Choroid plexus epithelial cell (primary cell): ENCODE measurements around the gene ST3GAL3.

Experiments used
- DNase-seq: peaks from one replicate; pipeline ENCODE4 v3.0.0-alpha.2; 2010; ENCODE audit warnings: low read depth
- H3K4me3 ChIP-seq: 2 replicates; pipeline ENCODE4 v1.5.1; 2011; ENCODE audit warnings: low read depth, mild to moderate bottlenecking, control low read depth, low read length, moderate library complexity
- TF ChIP-seq, protein P1 (sequence below): conservative IDR thresholded peaks from 2 replicates; pipeline ENCODE4 v1.5.1; 2011; ENCODE audit warnings: low read depth, mild to moderate bottlenecking, control low read depth, inconsistent platforms, low read length, moderate library complexity

ST3GAL3 gene

DNA sequence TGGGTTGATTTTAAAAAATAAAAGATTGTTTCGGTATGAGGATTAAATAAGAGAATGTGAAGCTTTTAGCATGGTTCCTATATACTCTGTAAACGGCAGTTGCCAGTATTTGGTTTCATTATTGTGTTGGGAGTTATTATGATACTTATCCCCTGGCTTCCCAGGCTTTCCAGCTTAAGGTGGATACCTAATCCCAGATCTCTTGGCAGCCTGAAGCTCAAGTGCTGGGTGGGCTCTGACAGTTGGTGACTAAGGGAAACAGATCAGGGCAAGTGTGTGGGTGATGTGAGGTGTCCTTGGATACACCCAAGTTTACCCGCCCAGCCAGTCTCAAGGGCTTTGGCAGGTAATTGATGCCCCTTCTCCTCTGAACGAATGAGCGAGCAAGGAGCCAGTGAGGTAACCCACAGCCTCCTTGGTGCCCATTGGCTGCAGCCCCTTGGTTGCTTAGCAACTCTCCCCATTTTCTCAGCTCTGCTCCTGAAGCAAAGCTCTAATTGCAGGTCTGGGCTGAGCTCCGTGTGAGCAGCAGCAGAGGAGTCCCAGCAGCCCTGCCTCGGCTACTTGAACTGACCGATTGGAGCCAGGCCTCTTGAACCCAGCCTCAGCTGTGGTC, 245.5 kb downstream of the ST3GAL3 start:
- no peak for DNase-seq
- TF ChIP-seq, protein P1, sequence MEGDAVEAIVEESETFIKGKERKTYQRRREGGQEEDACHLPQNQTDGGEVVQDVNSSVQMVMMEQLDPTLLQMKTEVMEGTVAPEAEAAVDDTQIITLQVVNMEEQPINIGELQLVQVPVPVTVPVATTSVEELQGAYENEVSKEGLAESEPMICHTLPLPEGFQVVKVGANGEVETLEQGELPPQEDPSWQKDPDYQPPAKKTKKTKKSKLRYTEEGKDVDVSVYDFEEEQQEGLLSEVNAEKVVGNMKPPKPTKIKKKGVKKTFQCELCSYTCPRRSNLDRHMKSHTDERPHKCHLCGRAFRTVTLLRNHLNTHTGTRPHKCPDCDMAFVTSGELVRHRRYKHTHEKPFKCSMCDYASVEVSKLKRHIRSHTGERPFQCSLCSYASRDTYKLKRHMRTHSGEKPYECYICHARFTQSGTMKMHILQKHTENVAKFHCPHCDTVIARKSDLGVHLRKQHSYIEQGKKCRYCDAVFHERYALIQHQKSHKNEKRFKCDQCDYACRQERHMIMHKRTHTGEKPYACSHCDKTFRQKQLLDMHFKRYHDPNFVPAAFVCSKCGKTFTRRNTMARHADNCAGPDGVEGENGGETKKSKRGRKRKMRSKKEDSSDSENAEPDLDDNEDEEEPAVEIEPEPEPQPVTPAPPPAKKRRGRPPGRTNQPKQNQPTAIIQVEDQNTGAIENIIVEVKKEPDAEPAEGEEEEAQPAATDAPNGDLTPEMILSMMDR, result no peak
- H3K4me3 ChIP-seq, result no peak overlapping the region

DNA sequence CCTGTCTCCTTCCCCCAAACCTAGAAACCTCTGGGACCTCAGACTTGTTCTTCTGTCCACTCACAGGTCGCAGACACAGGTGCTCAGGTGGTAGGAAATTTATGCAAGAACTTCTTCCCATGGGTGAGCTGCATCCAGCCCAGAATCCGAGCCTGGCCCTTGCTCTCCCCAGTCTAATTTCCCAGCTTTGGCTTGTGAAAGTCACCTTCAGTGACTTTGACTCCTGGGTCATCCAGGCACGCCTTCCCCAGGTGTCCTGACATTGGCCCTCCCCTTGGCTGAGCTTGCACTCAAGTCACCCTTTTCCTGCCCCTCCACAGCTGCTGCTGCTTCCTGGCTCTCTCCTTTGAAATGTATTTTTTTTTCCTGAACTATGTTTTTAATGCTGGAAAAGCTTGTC, 246.0 kb downstream of the ST3GAL3 start:
- TF ChIP-seq, protein P1, result no peak
- no peak overlapping the region for H3K4me3 ChIP-seq
- DNase-seq, result no peak

DNA sequence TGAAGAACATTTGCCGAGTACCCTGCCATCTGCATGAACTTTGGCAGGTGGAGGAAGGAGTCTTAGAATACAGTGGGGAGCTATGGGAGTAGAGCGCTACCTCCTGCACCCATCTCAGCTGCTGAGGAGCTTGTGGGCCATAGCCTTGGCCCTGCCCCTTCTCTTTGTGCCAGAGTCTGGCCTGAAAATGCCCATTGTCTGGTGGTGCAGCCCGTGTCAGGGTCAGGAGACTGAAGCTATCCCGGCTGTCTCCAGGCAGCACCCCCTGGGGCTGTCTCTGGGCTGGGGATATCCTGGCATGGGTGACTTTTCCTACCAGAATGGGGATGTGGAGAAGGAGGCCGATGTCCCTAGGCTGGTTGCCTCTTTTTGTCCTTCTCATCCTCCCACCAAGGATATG, 246.7 kb downstream of the ST3GAL3 start:
- DNase-seq, result no peak
- TF ChIP-seq, protein P1, result no peak

DNA sequence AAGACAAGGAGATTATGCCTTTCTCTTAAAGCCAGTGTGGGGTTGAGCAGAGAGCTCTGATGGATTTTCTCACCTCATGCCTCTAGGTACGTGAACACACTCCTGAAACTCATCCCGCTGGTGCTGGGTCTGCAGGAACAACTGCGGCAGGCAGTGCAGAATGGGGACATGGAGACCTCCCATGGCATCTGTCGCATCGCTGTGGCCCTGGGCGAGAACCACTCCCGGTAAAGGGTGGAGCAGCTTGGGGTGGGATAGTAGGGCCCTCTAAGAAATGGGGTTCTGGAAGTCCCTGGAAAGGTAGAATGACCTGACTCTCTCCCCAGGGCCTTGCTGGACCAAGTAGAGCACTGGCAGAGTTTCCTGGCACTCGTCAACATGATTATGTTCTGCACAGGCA, 248.9 kb downstream of the ST3GAL3 start:
- TF ChIP-seq, protein P1, result no peak
- no peak overlapping the region for H3K4me3 ChIP-seq
- DNase-seq, result no peak

More for the DNA sequence above, 246.7 kb downstream of the ST3GAL3 start:
- H3K4me3 ChIP-seq, result no peak overlapping the region

DNA sequence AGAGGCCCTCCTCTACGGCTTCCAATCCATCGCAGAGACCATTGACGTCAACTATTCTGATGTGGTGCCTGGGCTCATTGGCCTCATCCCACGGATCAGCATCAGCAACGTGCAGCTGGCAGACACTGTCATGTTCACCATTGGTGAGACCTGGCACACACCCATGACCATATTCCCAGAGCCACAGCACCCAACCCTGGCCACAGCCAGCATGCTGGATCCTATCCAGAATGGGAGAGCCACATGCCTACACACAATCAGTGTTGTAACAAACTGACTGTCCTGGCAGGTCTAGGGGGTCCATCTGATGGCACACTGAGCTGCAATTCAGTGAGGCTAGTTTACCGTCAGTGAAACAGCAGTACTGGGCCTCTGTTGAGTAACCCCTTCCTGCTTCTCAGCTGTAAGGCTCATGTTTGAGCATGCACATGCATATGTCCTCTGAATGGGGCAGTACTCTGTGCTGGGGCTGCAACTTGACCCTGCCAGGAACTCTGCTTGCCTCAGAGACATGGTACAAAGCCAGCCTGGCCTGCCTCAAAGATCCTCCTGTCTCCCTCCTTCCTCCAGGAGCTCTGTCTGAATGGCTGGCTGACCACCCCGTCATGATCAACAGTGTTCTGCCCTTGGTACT, 250.2 kb downstream of the ST3GAL3 start:
- TF ChIP-seq, protein P1, result no peak
- H3K4me3 ChIP-seq, result no peak overlapping the region
- DNase-seq, result no peak

DNA sequence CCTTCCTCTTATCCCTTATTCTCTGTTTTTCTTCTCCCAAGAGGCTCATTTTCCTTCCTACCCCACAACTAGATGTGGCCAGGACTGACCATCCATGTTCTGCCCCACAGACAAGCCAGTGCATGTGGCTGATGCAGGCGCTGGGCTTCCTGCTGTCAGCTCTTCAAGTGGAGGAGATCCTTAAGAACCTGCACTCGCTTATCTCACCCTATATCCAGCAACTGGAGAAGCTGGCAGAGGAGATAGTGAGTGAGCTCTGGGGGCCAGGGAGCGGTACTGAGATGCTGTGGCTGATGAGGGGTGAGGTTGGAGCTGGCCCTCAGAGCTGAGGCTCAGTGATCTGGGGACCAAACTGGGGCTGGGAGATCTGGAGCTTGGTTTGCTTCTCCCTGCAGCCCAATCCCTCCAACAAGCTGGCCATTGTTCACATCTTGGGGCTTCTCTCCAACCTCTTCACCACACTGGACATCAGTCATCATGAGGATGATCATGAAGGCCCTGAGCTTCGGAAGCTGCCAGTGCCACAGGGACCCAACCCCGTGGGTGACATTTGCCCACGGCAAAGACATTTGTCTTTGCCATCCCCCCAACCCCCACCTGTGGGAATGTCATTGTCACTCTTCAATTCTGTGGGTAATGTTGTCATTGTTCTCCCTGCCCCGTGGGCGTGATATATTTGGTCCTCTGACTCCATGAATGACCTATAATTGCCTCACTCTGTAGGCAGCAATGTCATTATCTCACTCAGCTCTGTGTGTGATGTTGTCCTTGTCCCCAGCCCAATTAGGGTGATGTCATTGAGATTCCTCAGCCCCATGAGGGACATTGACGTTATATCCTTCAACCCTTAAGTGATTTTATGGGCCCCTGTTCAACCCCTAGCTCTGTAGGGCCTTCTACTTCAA, 251.3 kb downstream of the ST3GAL3 start:
- no peak overlapping the region for H3K4me3 ChIP-seq
- no peak for DNase-seq
- TF ChIP-seq, protein P1, result no peak
